Astrocyte of the spinal cord (primary cell): ENCODE results near the gene PPIC.

Experiments
- DNase-seq: peaks from one replicate; pipeline ENCODE4 v3.0.0; 2011; ENCODE audit warnings: low read depth, low spot score
- H3K4me3 ChIP-seq: 2 replicates; pipeline ENCODE4 v1.5.1; 2011; ENCODE audit warnings: low read depth, mild to moderate bottlenecking, low read length, moderate library complexity
- CTCF ChIP-seq: IDR thresholded peaks from 2 replicates; pipeline ENCODE4 v1.5.1; 2012; ENCODE audit warnings: low read depth, mild to moderate bottlenecking, low read length, inconsistent platforms
- in situ Hi-C: cut with HindIII; loops from 2 replicates; pipeline ENCODE4 v1.10.0; 2017; ENCODE audit warnings: low sequenced_read_pairs

The PPIC gene

GRCh38 chr5:123068368-123068938 lies 31.9 kb upstream of the PPIC start:
- DNase-seq: no peak
- no peak for TF ChIP-seq CTCF
- in situ Hi-C loops: no loop called here
- no peak overlapping the region for H3K4me3 ChIP-seq

GRCh38 chr5:123066016-123066415 lies 29.5 kb upstream of the PPIC start:
- in situ Hi-C loops: no loop called here
- no peak for TF ChIP-seq CTCF
- no peak for DNase-seq
- no peak overlapping the region for H3K4me3 ChIP-seq

- TF ChIP-seq CTCF: no peak
- no peak overlapping the region for H3K4me3 ChIP-seq
- DNase-seq: no peak
- in situ Hi-C loops: no loop called here
Observed at GRCh38 chr5:123059455-123059854, 22.9 kb upstream of the PPIC start.

GRCh38 chr5:123051206-123051605 lies 14.7 kb upstream of the PPIC start:
- DNase-seq: no peak
- H3K4me3 ChIP-seq: no peak overlapping the region
- no peak for TF ChIP-seq CTCF
- in situ Hi-C loops: no loop called here

- TF ChIP-seq CTCF: no peak
Observed at GRCh38 chr5:123047706-123048105, 11.2 kb upstream of the PPIC start.

GRCh38 chr5:123046222-123046621 lies 9.7 kb upstream of the PPIC start:
- in situ Hi-C loops: no loop called here
- H3K4me3 ChIP-seq: no peak overlapping the region
- no peak for DNase-seq
- no peak for TF ChIP-seq CTCF

More at GRCh38 chr5:123047706-123048105, 11.2 kb upstream of the PPIC start:
- in situ Hi-C loops: no loop called here
- DNase-seq: no peak
- H3K4me3 ChIP-seq: no peak overlapping the region
